GM21723 (cell line): Measurements from ENCODE around the gene RABAC1.
"Not testable (repeated sequence)": the region's sequence is repeated elsewhere in the genome, so short reads cannot be mapped to it uniquely, and the experiment has no call there.

Source experiments
- ATAC-seq: cut with Tn5 transposase; IDR thresholded peaks from one replicate; pipeline ENCODE4 v1.9.1; 2021; ENCODE audit warnings: mild to moderate bottlenecking, moderate library complexity; ENCODE audit not compliant: unreplicated experiment

Gene RABAC1

DNA sequence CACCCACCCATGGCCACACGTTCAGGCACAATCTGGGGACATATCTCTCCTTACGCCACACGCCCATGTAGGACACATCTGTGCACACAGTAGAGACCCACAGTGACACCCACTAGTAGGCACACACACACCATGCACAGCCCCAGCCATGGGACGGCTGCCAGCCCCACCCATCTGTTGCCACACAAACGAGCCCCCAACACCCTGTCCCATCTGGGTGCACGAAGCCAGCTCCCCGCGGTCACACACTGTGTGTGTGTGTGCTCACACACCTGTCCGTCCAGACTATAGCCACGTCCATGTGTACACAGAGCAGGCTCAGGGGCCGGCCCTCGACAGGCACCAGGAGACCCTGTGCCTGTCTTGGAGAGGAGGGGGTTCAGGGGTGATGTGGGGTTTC lies 41.4 kb downstream of the RABAC1 start:
- ATAC-seq, result no peak

DNA sequence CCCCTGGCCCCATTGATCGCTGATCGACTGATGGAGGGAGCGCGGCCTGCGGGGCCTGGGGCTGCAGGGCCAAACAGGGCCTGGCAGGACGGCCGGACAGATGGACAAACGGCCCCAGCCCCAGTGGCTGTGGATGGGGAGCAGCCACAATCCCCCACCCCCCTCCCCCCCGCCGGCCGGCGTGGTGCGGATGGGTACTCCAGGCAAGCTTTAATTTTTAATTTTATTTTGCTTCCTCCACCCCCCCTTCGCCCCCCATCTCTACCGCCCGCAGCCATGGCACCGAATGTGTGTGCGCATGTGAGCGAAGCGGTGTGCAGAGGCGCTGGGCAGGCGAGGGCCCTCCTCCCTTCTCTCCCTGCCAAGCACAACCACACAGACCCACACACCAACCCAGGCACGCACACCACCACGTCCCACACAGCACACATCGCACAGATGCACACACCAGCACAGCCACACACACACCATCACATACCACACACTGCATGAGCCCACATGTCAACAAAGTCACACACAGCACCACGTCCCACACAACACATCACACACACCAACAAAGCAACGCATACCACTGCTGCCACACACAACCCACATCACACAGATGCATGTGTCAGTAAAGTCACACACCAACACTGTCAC lies 43.2 kb downstream of the RABAC1 start:
- no peak for ATAC-seq

DNA sequence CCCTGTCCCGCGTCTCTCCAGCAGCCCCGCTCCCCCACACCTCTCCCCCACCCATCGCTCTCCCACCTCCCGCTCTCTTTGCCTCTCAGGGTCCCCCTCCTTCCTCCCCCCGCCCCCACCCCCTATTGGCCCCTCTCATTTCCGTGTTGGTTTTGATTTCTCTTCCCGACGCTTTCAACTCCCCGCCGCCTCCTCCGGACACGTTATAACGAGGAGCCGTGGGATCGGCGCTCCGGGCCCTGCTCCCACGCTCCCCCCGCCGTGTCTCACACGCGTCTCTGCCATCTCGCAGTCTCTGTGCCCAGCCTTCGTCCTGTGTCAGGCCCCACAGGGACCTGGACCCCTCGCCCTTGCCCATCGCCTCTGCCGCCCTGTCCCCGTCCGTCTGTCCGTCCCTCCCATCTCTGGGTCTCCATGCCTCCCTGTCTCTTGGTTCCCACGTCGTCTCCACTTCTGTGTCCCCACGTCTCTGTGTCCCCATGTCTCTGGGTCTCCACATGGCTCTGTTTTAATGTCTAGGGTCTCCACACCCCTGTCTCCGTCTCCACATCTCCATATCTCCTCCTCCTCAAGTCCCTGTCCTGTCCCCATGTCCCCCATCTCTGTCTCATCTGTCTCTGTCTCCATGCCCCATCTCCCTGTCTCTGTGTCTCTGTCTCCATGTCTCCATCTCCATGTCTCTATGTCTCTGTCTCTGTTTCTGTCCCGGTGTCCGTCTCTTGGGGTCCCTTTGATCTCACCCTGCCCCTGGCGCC lies 43.9 kb downstream of the RABAC1 start:
- no peak for ATAC-seq

DNA sequence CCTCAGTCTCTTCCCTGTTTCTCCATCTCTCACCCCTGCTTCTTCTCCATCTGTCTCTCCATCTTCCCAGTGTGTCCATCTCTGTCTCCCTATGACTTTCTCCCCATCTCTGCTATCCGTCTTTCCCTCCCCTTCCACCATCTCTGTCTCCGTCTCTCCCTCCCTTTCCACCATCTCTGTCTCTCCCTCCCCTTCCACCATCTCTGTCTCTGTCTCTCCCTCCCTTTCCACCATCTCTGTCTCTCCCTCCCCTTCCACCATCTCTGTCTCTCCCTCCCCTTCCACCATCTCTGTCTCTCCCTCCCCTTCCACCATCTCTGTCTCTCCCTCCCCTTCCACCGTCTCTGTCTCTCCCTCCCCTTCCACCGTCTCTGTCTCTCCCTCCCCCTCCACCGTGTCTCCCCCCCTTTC lies 44.7 kb downstream of the RABAC1 start:
- ATAC-seq, result not testable (repeated sequence)

DNA sequence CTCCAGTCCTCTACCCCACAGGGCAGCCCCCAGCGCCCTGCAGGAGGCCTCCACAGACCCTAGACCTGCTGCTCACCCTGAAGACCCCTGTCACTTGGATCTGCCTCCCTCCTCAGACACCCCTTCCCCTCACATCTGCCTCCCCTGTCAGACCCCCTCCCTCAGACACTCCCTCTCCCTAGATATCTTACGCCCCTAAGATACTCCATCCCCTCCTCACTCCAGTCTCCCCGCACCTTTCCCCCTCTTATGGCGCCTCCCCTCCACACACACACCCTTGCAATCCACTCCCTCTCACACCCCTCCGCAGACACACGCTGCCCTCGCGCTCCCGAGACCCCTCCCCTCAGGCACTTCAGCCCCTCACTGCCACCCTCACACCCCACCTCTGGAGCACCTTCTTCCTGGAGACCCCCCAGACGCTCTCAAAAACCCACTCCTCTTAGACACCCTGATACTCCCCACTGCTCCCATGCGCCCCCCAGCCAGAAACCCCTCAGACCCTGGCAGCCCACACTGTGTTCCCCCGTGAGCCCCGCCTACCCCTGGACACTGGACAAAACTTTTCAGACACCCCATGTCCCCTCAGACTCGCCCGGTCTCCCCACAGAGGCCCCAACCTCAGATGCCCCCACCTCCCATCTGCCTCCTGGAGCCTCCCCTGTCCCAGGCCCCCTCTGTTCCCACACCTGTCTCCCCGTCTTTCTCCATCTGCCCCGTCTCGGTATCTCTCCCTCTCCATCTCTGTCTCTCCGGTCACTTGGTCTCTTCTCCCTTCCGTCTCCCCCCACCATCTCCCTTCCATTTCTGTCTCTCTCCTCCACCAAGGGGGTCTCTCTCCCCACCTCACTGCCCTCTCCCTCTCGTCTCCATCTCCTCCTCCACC lies 45.3 kb downstream of the RABAC1 start:
- no peak for ATAC-seq

DNA sequence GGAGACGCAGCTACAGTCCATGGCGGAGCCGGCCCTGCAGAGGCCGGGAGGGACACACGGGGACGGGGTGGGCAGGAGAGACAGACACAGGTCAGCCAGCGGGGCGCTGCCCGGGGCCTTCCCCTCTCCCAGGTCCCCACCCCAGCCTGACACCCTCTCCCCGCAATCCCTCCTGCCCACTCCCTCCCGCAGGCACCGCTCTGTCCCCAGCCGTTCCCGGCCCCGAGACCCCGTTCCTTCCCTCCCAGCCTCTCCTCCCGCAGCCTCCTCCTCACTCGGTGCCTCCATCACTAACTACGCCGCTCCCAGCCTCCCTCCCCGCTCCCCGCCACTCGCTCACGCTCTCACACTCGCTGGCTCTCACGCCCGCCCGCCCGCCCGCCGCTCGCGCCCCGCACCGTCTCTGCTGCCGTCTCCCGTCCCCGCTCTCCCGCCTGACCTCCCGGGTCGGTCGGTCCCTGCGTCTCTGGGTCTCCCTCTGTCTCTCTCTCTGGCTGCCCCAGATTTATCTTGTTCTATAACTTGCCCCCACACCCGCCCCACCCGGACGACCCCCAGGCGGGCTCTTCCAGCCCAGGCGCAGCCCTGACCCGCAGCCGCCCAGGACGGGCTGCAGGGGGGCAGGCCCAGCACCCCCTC lies 46.1 kb downstream of the RABAC1 start:
- ATAC-seq, result no peak

DNA sequence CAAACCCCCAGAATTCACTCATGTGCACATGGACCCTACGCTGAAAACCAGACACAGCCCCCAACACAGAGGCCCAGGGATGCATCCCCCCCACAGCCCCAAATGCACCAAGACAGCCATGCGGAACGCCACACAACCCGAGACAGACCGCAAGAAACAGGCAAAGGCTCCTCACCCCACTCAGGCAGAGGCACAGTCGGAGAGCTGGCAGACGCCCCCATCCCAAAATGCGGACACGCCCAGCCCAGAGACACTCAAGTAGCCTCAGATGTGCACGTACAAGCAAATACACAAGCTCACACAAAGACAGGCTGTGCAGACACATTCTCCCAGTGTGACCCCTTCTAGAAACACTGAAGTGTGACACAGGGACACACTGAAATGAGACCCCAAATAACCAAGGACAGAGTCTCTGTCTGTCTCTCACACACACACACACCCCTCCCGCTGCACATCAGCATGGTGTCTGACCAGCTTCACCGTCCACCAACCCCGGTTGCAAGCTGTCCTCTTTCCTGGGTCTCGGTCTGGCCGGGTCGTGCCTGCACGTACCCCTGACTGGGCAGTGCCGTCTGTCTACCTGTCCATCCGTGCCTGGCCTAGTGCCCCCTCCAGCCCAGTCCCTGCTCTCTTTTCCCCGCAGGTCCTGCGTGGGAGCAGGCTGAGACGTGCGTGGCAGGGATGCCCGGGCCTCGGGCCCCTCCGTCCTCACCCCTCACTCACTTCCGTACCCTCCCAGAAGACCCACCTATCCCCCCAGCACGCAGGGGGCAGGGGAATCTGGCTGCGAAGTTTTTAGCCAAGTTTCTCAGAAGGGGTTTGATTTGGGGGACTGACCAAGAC lies 47.0 kb downstream of the RABAC1 start:
- ATAC-seq, result no peak

DNA sequence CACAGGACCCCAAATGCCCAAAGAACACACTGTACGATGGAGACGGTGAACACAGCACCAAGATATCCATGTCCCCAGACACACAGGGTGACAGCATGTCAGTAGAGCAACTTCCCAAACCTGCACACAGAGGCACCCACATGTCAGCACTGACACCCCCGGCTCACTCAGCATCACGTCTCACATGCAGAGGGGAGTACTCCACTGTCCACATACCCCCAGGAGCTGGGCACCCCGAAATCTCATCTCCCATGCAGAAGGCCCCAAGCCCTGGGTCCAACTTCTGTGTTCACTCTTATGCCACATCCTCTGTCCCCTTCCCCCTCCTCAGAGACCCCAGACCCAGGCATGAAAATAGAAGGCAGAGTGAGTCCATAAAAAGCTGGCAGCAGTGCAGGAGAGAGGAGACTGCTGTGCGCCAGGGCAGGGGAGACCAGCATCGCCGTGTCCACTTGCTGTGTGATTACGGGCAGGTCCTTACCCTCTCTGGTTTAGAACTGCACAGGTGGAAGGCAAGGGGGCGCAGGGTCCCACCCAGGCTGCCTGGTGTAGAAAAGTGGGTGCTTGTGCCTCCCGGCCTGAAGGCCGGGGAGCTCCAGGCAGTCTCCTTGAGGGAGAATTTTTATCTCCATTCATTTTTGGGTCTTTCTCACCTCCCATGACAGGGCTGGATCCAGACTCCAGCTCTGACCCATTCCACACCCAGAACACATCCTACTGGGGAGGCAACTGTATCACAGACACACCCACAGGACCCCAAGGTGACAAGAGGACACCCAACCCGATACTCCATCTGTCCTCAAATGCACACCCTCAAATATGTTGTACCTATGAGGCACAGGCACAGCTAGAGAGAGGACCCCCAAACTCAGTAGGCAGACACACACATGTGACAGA lies 47.9 kb downstream of the RABAC1 start:
- no peak for ATAC-seq

DNA sequence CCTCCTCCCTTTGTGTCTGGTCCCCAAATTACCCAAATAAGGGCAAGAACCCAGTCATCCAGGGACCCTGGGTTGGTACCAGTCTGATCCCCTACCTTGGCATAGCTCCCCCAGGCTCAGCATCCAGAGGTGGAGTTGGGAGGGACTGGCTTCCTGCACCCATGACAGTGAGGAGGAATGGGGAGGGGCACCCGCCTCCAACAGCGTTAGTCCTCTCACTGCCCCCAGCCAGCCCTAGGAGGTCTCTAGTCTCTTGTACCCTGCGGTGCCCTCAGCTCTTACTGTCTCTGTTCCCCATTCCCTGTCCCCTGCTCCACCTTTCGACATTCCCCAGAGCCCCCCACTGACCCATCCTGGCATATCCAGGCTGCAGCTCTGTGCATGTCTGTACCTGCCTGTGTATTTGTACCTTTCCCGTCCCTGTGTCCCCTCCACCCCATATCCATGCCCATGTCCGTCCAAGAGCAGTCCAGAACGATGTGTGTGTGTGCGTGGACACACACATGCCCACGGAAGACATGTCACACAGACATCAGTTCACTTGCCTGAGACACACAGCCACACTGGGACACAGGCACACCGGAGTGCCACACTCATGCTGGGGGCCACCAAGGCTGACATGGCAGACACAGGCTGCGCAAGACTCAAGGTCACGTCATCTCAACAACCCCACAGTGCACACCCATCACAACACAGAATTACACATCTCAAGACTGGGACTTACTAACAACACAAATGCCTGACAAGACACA lies 48.7 kb downstream of the RABAC1 start:
- ATAC-seq, result no peak

DNA sequence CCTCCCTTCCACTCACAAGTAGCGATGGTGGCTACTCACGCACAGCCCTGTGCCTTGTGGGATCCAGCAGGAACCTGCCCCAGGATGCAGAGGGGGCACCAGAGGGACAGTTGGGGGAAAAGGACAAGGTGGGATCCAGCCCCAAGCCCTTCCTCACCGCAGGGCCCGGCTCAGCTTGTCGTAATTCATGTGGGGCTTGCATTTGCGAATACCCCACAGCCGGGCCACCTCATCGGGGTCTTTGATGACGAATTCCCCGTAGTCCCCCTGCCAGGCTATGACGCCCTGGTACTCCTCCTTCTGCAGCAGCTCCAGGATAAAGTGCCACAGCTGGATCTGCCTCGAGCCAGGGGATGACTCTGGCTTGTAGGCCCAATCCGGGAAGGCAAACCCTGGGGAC lies 49.4 kb downstream of the RABAC1 start:
- no peak for ATAC-seq

DNA sequence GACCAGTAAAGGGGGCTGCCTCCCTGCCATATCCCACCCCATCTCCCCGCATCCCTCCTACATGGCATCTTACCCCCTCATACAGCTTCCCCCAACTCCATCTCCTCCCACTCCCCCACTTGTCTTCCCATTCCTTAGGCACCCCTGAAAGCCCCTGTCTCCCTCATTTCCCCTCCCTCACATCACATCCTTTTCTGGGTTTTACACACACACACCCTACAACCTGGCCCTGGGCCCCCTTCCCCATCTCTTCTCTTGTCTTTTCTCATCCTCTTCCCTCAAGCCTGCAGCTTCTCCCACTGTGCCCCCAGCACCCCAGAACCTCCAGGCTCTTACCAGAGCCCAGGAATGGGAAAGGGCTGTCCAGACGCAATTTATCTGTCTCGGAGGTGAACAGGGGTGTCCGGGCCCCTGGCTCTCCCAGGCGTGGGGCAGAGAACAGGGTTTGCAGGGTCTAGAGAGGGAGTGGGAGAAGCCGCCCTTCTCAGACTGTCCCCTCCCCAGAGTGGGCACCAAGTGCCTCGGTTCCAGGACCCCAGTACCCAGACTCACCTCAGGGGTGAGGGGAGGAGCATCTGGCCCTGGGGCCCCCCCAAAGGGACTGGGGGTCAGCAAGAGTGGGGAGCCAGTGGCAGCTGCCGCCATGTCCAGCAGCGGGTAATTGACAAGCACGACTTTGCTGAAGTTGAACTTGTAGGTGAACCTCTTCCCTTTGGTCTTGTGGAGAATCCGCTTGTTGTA lies 50.2 kb downstream of the RABAC1 start:
- no peak for ATAC-seq

DNA sequence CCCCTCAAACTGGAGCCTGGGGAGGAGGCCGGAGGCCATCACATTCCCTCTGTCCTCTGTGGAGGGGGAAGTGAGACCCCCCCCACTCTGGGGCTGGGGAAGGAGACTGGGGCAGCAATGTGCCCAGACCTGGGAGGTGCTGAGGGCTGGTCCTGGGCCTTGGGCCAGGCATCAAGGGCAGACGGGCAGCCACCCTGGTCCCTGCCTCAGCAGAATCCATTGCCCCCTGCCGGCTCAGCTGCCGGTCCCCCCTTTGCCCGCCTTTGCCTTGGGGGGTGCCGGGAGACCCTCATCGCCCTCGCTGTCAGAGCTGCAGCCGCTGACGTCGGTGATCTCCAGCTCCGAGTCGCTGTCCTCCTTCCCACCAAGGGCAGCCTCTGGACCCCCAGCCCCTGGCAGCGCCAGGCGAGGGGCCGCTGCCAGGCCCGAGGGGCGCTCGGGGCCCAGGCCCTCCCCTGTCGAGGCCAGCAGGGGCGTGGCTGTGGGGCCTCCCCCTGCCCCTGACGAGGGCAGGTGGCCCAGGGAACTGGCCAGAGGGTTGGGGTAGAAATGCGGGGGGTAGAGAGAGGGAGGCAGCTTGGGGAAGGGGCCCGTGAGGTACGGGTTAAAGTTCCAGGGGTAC lies 51.0 kb downstream of the RABAC1 start:
- ATAC-seq, result no peak

DNA sequence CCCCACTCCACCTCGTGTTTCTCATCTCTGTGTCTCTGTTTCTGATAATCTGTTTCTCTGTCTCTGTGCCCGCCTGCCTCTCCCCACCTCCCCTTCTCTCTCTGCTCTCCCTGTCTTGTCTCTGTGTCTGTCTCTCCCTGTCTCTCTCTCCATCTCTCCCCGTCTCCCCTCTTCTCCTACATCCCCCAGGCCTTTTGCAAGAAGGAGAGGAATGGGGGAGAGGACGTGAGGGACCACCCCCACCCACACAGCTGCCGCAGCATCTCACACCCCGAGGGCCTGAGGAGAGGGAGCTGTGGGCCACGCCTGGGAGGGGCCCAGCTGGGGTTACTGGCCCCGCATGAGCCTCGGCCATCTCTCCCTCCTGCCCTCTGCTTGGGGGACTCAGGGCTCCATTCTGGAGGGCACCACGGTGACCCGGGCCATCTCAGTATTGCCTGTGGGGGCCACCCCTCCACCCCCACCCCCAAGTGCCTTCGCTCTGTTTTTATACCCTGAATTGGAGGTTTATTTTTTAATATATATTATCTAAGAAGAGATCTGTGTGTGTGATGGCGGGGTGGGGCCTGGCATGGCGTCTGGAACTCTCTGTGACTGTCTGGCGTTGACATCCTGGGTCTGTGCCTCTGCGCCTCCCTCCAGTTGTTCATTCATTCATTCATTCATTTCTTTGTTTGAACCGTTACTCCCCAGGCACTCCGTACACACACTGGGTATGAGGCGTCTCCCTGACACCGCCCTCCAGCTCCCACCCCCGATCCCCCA lies 52.0 kb downstream of the RABAC1 start:
- ATAC-seq, result no peak
